Calu3 (cell line): ENCODE measurements around the gene C6orf136. TPM values are rescaled to one million over a fixed set of nuclear protein-coding genes. Genes with fewer than 3 reads are reported as not detected.
A peak's percentile ranks its signal among the peaks of the same experiment; 100 is the strongest.

Source experiments
- BruUV-seq: library from RNA; stranded (reverse); fragments of 400-500 nt; replicated peaks from 2 replicates; lab custom pipeline; 2021; lab: Mats Ljungman, UMichigan
- CTCF ChIA-PET: fragments of 300-600 bp; sonication (Branson Sonifier 250); formaldehyde crosslinking; loops from one replicate; lab custom pipeline; 2022; ENCODE audit warnings: antibody characterized with exemption; lab: Charles Lee
- DNase-seq: peaks from one replicate; pipeline ENCODE4 v3.0.0; 2022
- H3K27ac Mint-ChIP-seq: one replicate; pipeline ENCODE4 v1.8.0; 2022; ENCODE audit warnings: mixed read lengths; ENCODE audit not compliant: unreplicated experiment
- H3K27me3 Mint-ChIP-seq: one replicate; pipeline ENCODE4 v1.8.0; 2022; ENCODE audit warnings: mixed read lengths; ENCODE audit not compliant: unreplicated experiment
- H3K36me3 Mint-ChIP-seq: one replicate; pipeline ENCODE4 v1.8.0; 2022; ENCODE audit warnings: mild to moderate bottlenecking, moderate library complexity, mixed read lengths; ENCODE audit not compliant: insufficient read depth, unreplicated experiment
- H3K4me1 Mint-ChIP-seq: one replicate; pipeline ENCODE4 v1.8.0; 2022; ENCODE audit warnings: mild to moderate bottlenecking, low read depth, mixed read lengths; ENCODE audit not compliant: unreplicated experiment
- H3K4me3 Mint-ChIP-seq: one replicate; pipeline ENCODE4 v1.8.0; 2022; ENCODE audit warnings: mild to moderate bottlenecking, low read depth, moderate library complexity, mixed read lengths; ENCODE audit not compliant: unreplicated experiment
- H3K9me3 Mint-ChIP-seq: one replicate; pipeline ENCODE4 v1.8.0; 2022; ENCODE audit warnings: low read depth, mixed read lengths; ENCODE audit not compliant: unreplicated experiment
- intact Hi-C: fragments of 100-400 bp; cut with micrococcal nuclease; formaldehyde crosslinking; loops from one replicate; pipeline ENCODE4 v1.10.0; 2022; ENCODE audit not compliant: unreplicated experiment
- total RNA-seq: library from RNA; stranded (reverse); gene quantifications from 2 replicates; pipeline ENCODE4 v1.2.3, GENCODE V29; 2022
- TF ChIP-seq, protein P1 (sequence below): fragments of 200-600 bp; IDR thresholded peaks from one replicate; pipeline ENCODE4 v1.8.0; 2022; ENCODE audit warnings: antibody characterized with exemption; ENCODE audit not compliant: unreplicated experiment

Gene C6orf136
- total RNA-seq, 1 experiment from 2014 or later = 32.4 TPM

DNA sequence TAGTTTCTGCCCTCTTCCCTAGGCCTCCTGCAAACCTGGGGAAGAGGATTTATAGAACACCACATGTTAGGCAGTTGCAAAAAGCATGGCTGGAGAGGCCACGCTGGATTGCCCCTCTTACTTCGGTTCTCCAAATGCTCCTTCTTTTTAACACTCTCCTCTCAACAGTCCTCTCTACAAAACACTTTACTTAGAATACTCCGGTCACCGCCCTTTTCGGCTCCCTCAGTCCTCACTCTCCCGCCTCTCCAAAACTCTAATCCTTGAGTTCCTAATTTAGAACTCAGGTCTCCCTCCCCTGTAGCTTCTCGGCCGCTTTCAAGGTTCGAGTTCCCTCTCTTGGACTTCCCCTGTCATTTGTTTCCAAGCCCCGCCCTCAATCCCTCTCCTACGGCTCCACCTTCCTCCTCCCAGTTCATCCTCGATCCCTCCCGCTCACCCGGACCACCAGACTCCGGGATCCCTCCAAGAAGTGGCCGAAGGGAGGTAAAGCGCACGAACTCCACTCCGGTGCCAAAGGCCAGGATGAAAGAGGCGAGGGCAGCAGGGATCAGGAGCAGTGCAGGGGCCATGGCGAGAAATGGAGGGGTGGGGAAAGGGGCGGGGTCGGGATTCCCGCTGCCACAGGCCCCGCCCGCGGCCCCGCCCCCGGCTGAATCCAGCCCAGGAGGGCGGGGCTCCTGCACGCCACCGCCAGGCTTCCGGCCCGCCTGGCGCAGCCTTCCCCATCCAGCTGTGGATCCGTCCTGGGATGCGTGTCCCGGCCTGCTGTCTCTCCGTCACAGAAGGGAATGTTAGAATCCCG lies 43.7 kb downstream of the C6orf136 start, which contains the start of gene NRM:
NRM (minus strand) TSS at position 582 of the 805 bp plus-strand sequence; CDS start at position 572, 10 bp downstream.
- Mint-ChIP-seq H3K4me3 (peak within 1 kb of the TSS; percentile 74), H3K9me3 (no peaks in the 10 kb centered on the region), H3K36me3 (peaks cover 53% of the 10 kb centered on the region), H3K27me3 (no peaks in the 10 kb centered on the region), H3K4me1 (peaks cover 67% of the 10 kb centered on the region), H3K27ac (peak within 1 kb of the TSS; percentile 38)
- TF ChIP-seq, protein P1, sequence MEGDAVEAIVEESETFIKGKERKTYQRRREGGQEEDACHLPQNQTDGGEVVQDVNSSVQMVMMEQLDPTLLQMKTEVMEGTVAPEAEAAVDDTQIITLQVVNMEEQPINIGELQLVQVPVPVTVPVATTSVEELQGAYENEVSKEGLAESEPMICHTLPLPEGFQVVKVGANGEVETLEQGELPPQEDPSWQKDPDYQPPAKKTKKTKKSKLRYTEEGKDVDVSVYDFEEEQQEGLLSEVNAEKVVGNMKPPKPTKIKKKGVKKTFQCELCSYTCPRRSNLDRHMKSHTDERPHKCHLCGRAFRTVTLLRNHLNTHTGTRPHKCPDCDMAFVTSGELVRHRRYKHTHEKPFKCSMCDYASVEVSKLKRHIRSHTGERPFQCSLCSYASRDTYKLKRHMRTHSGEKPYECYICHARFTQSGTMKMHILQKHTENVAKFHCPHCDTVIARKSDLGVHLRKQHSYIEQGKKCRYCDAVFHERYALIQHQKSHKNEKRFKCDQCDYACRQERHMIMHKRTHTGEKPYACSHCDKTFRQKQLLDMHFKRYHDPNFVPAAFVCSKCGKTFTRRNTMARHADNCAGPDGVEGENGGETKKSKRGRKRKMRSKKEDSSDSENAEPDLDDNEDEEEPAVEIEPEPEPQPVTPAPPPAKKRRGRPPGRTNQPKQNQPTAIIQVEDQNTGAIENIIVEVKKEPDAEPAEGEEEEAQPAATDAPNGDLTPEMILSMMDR = no peak
- intact Hi-C loops = loop anchor here (1.0 kb wide), 1 partner anchor 28 kb away; no protein-coding TSS in a partner anchor
- DNase-seq = peak; percentile 93
- BruUV-seq = no TSS peak
- CTCF ChIA-PET = interaction anchor here (1.0 to 2.4 kb wide), 4 partner anchors 8 to 31 kb away, joined by 3 to 12 read pairs (median 6); partner anchors contain the start of gene MDC1

DNA sequence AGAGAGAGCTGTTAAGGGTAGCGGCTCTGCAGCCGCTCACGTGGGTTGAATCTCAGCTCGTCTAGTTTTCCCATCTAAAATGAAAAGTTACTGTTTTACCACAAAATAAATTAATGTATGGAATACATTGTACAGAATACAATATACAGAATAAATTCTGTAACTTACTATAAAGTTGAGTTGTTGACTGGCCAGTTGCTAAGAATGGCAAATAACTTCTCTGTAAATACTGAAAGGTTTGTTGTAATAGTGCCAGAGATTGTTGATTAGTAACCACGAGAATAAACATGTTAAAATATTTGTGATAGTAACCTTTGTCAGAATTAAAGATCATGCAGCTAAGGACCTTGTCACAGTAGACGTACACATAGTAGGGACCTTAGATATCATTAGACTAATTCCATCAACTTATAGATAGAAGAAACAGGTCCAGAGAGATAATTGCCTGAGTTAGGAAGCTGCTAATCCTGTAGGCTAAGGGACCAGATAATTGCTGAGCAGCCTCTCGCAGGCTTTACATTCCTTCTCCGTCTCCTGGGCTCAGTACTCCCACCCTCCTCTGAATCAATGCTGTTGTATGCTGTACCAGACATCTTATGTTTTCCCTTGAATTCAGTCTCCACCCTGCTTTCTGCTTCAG lies 44.4 kb downstream of the C6orf136 start:
- intact Hi-C loops = loop anchor here (1.0 kb wide), 1 partner anchor 27 kb away; no protein-coding TSS in a partner anchor
- H3K36me3 Mint-ChIP-seq = peaks cover 46% of the 10 kb centered on the region
- no TSS peak for BruUV-seq
- H3K9me3 Mint-ChIP-seq = no peaks in the 10 kb centered on the region
- H3K4me3 Mint-ChIP-seq = peak overlapping the region; percentile 74
- CTCF ChIA-PET = interaction anchor here (0.6 to 2.4 kb wide), 4 partner anchors 9 to 120 kb away, joined by 3 to 12 read pairs (median 6); partner anchors contain the start of gene MDC1
- peaks cover 60% of the 10 kb centered on the region for H3K4me1 Mint-ChIP-seq
- no peak for DNase-seq
- TF ChIP-seq, protein P1 = no peak
- peak overlapping the region; percentile 38 for H3K27ac Mint-ChIP-seq
- H3K27me3 Mint-ChIP-seq = no peaks in the 10 kb centered on the region

DNA sequence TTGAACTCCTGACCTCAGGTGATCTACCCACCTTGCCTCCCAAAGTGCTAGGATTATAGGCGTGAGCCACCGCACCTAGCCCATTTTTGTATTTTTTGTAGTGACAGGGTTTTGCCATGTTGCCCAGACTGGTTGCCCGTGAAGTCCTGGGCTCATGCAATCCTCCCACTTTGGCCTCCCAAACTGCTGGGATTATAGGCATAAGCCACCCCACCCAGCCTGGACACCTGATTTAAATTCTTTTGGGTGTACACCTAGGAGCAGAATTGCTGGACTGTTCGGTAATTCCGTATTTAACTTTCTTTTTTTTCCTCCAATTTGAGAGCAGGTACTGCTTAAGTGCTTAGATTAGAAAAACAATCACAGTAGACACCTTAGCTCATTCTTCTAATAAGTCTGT lies 49.5 kb downstream of the C6orf136 start:
- CTCF ChIA-PET = interaction anchor here (2.0 kb wide), 1 partner anchor 21 kb away, joined by 14 read pairs; the partner anchor contains the start of gene MDC1
- no peaks in the 10 kb centered on the region for H3K27me3 Mint-ChIP-seq
- no TSS peak for BruUV-seq

GRCh38 chr6:30700340-30700739 lies 53.4 kb downstream of the C6orf136 start:
- TF ChIP-seq, protein P1 = no peak
- CTCF ChIA-PET = no interaction called here
- Mint-ChIP-seq H3K27ac (no peak overlapping the region), H3K36me3 (peaks cover 36% of the 10 kb centered on the region), H3K4me3 (no peak overlapping the region), H3K27me3 (no peaks in the 10 kb centered on the region), H3K9me3 (no peaks in the 10 kb centered on the region), H3K4me1 (peaks cover 1% of the 10 kb centered on the region)
- intact Hi-C loops = no loop called here
- no TSS peak for BruUV-seq
- DNase-seq = no peak

More for the DNA sequence above, 49.5 kb downstream of the C6orf136 start:
- TF ChIP-seq, protein P1 = no peak
- intact Hi-C loops = no loop called here
- H3K4me3 Mint-ChIP-seq = no peak overlapping the region
- no peaks in the 10 kb centered on the region for H3K9me3 Mint-ChIP-seq
- H3K4me1 Mint-ChIP-seq = peaks cover 21% of the 10 kb centered on the region
- peaks cover 14% of the 10 kb centered on the region for H3K36me3 Mint-ChIP-seq
- no peak for DNase-seq
- H3K27ac Mint-ChIP-seq = no peak overlapping the region
